22Rv1 (cell line): ENCODE data around the gene APOBEC3H.

Experiments used
- H3K27ac ChIP-seq: fragments of 450-650 bp; 2 replicates; pipeline ENCODE4 v1.5.1; 2017
- CTCF ChIP-seq: fragments of 450-650 bp; IDR thresholded peaks from 2 replicates; pipeline ENCODE4 v1.5.1; 2017; ENCODE audit warnings: mild to moderate bottlenecking
- ZFX ChIP-seq: fragments of 450-650 bp; IDR thresholded peaks from 2 replicates; pipeline ENCODE4 v1.6.1; 2017; ENCODE audit warnings: antibody characterized with exemption, borderline replicate concordance

Gene APOBEC3H

GRCh38 chr22:39083212-39084165 is 13.6 kb upstream of the APOBEC3H start:
- no peak overlapping the region for H3K27ac ChIP-seq
- TF ChIP-seq CTCF (no peak), ZFX (no peak)

GRCh38 chr22:39084666-39085065 is 12.4 kb upstream of the APOBEC3H start:
- H3K27ac ChIP-seq: no peak overlapping the region
- TF ChIP-seq ZFX (no peak), CTCF (no peak)

- H3K27ac ChIP-seq: no peak overlapping the region
- TF ChIP-seq ZFX (no peak), CTCF (no peak)
These were observed 9.9 kb upstream of the APOBEC3H start for GRCh38 chr22:39087098-39087497.

GRCh38 chr22:39087881-39088684 is 9.0 kb upstream of the APOBEC3H start:
- no peak overlapping the region for H3K27ac ChIP-seq

GRCh38 chr22:39088685-39089032 is 8.4 kb upstream of the APOBEC3H start:
- no peak for TF ChIP-seq CTCF
- TF ChIP-seq ZFX: no peak

More at GRCh38 chr22:39087881-39088684, 9.0 kb upstream of the APOBEC3H start:
- TF ChIP-seq CTCF (no peak), ZFX (no peak)

GRCh38 chr22:39089928-39090327 is 7.1 kb upstream of the APOBEC3H start:
- TF ChIP-seq CTCF (no peak), ZFX (no peak)
- no peak overlapping the region for H3K27ac ChIP-seq

More at GRCh38 chr22:39088685-39089032, 8.4 kb upstream of the APOBEC3H start:
- H3K27ac ChIP-seq: no peak overlapping the region

GRCh38 chr22:39090426-39091064 is 6.5 kb upstream of the APOBEC3H start:
- H3K27ac ChIP-seq: no peak overlapping the region
- no peak for TF ChIP-seq CTCF
- no peak for TF ChIP-seq ZFX
